Keratinocyte (primary cell): ENCODE measurements around the gene PCCA.

Experiments used
- CTCF ChIP-seq, 3 experiments: IDR thresholded peaks in 1 of 3; conservative IDR thresholded peaks in 1 of 3; optimal IDR thresholded peaks in 1 of 3; 2 replicates in 2 of 3; 3 replicates in 1 of 3; pipeline versions ENCODE3 to v1.5.1; 2011; ENCODE audit warnings: low read length in 3 of 3, mild to moderate bottlenecking in 3 of 3, moderate library complexity in 2 of 3, control low read depth in 1 of 3, inconsistent platforms in 1 of 3; ENCODE audit not compliant: insufficient read depth in 2 of 3; ENCODE audit errors: extremely low read depth in 1 of 3
- EZH2 ChIP-seq: IDR thresholded peaks from one replicate; pipeline ENCODE4 v1.6.1; 2012; ENCODE audit warnings: inconsistent platforms, mild to moderate bottlenecking, low read length, moderate library complexity

- TF ChIP-seq CTCF (optimal IDR thresholded peaks at IDR 0.05 in 1 of 3, IDR thresholded peaks at IDR 0.05 in 1 of 3, conservative IDR thresholded peaks at IDR 0.05 in 1 of 3; ENCODE audit: extremely low read depth in 1 of 3, insufficient read depth in 2 of 3, low read length in 3 of 3), result no peak
- TF ChIP-seq EZH2, result no peak
These were observed 252.4 kb downstream of the PCCA start for GRCh38 chr13:100341327-100341726.
